ENCODE data around the gene RCSD1.

RCSD1 gene

DNA sequence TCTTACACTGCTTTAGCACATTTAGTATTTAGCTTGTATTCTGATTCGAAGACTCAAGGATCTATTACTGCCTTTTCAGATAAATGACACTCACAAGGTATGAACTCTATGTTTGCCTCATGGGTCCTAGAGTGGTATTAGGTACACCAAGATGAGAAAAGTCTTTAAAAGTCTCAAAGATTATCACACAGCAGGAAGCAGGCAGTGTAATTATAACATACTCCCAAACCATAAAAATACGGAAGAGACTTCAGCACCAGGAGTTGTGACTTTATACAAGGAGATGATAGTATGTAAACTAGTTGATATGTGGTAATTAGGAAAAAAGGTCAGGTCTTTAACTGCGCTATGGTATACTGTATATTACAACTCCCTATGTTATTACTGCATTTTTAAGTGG lies 11.2 kb upstream of the RCSD1 start:
- no peak for DNase-seq

- no peak for DNase-seq
Measured at GRCh38 chr1:167620002-167620401, 10.0 kb upstream of the RCSD1 start.

- DNase-seq, result no peak
Measured at GRCh38 chr1:167621780-167622313, 8.2 kb upstream of the RCSD1 start.

GRCh38 chr1:167623951-167624350 lies 6.1 kb upstream of the RCSD1 start:
- no peak for DNase-seq

DNA sequence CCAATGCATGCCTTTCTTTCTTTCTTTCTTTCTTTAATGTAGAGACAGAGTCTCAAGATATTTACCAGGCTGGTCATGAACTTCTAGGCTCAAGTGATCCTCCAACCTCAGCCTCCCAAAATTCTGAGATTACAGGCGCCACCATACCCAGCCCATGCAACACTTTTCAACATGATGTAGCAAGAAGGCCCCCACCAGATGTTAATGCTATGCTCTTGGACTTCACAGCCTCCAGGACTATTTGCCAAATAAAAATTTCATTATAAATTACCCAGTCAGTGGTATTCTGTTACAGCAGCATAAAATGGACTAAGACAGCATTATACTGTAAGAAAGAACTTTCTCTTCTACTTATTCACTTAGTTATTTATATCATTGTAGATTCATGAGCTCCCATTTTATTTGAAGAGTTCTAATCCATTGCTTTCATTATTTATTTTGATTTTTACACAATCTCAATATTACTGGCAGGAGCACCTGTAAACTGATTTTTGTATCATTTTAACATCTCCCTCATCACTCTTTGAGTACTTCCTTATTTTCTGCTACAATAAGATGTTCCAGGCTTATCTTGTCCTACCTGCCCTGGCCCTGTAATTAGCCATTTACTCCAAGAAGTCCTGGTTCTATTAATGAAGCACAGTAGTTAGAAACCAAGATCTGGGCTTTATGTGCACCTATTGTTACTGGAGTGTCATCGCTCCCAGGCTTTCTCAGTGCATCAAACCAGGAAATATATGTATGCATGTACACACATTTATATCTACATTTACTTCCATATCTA lies 4.8 kb upstream of the RCSD1 start:
- DNase-seq, result no peak

DNA sequence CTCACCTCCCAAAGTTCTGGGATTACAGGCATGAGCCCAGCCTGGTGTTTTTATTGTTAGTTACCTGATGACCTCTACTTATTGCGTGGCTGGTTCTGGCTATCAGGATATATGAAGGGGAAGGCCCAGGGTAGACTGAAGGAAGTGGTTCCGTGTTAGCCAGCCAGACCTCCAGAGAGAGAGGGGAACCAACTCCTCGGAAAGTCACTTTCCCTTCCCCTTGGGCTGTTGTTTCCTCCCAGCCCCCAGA lies 2.5 kb upstream of the RCSD1 start:
- DNase-seq, result no peak

DNA sequence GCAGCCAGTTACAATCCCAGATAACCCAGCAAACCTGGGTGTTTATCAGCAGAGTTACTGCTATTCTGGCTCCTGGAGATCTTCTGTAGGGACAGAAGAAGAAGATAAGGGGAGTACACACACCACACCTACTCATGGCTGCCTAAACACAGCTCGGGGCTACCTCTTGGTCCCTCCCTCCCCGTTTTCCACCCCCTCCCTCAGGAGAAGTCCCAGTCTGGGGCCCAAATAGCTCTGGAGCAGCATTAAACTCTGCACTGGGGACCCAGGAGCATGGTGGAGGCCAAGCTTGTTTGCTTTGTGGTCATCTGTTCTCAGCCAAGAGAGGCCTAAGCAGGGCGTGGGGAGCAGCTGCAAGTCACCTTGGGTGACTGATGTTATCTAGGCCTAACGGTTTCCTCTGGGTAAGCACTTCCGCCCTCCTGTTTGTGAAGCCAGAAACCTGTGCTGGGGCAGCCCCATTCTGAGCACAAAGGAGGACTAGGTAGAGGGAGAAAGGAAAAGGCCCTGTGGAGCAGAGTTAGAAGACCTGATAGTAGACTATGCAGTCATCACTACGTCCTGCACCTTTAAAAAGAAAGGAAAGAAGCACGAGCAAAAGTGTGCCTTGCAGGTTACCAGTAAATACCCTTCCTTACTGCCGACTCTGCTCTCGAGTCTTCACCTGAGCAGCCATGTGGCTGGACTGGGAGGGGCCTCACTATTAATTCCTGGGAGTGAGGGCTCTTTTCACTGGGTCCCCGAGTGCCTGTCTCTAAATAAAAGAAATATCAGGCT lies 2.0 kb upstream of the RCSD1 start:
- DNase-seq, result no peak

- no peak for DNase-seq
Measured at GRCh38 chr1:167628741-167629515, 1.1 kb upstream of the RCSD1 start.

- DNase-seq, result no peak
Measured at GRCh38 chr1:167630568-167631385, 745 bp downstream of the RCSD1 start.

DNA sequence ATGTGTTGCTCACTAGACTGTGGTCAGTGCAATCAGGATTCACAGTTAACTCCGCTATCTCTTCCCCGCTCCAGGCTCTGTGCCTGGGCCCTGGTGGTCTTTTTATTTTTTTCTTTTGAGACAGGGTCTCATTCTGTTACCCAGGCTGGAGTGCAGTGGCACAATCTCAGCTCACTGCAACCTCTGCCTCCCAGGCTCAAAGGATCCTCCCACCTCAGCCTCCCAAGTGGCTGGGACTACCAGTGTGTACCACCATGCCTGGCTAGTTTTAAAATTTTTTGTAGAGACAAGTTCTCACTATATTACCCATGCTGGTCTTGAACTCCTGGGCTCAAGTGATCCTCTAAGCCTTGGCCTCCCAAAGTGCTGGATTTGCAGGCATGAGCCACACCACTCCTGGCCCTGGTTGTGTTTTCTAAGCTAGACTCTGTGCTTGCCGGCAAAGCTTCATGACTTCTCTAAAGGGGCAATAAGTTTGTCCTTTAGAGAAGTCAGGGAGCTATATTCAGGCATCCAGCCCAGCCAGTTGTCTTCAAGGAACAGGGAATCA lies 1.4 kb downstream of the RCSD1 start:
- no peak for DNase-seq

GRCh38 chr1:167631936-167632614 lies 2.0 kb downstream of the RCSD1 start:
- no peak for DNase-seq

- DNase-seq, result no peak
Measured at GRCh38 chr1:167633258-167633944, 3.4 kb downstream of the RCSD1 start.

GRCh38 chr1:167634435-167634834 lies 4.4 kb downstream of the RCSD1 start:
- DNase-seq, result no peak

DNA sequence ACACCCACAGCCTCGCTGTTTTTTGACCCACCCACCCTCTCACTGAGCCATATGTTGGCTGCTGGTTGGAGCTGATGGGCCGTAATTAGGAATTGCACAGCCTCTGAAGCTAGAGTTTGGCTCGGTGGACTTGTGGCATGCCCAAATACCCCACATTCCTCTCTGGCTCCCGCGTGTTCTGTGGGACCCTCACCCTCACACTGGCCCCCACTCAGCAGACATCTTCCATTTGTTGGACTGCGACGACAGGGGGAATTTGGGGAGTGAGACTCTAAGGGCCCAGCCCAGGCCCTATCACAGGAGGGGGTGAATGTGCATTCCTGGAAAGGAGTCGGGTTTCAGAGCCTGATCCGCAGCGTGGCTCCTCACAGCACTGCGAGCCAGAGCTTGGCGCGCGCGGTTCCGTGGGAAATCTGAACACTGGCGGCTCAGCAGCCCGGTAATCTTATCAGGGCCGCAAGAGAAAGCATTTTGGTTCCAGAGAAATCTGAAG lies 5.2 kb downstream of the RCSD1 start:
- no peak for DNase-seq

DNA sequence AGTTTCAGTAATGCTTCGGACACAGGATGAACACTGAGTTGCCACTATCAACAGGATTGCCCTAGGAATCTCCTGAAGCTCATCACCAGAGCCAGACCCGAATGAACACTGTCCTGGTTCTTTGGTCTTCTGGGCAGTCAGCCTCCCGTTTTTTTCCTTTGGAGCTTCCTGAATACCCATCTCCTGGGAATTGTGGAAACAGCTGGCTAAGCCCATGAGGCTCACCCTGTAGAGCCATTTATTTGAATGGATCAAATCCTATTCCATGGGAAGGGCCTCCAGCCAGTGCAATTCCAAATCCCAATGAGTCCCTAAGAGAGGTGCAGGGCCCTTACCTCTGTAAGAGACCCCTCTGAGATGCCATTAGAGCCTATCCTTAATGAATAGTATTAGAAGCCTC lies 5.9 kb downstream of the RCSD1 start:
- DNase-seq, result no peak

DNA sequence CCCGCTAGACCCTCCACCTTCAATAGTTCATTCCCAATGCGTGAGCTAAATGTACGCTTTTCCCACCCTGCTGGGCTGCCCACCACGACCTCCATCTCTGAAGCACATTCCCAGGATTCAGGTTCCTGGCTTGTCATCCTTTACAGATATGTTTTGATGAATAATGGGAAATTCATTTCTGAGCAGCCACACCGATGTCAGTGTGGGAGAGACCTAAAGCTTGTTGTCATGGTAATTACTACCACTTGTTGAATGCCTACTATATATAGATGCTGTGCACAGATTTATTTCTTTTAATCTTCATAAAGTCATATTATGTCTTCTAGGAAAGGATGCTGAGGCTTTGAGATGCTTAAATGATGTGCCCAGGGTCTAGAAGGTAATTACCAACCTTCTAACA lies 8.0 kb downstream of the RCSD1 start:
- no peak for DNase-seq

DNA sequence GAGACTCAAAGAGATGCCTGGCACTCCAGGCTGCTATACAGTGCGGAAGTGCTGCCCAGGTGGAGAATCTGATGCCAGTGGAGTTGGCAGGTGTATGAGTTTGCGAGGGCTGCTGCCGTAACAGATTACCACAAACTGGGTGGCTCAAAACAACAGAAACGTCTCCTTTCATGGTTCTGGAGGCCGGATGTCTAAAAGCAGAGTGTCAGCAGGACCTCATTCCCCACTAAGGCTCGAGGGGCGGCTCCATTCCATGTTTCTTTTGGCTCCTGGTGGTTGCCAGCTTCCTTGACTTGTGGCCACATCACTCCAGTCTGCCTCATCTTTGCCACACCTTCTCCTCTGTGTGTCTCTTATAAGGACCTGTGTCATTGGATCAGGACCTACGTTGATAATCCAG lies 10.0 kb downstream of the RCSD1 start:
- DNase-seq, result no peak

GRCh38 chr1:167641786-167642500 lies 11.9 kb downstream of the RCSD1 start:
- no peak for DNase-seq

DNA sequence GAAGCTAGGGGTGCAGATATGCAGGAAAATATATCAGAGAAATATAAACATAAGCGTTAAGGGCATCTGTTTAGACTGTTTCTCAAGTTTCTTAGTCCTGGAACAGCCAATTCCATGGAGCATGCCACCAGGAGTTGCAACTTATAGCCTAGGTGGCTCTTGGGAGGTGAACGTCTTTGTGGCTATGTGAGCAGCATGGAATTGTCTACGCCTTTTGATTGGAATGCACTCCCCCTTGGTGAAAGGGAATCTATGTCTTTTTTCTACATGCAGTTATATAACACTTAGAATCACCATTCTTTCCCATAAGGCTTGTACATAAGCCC lies 12.4 kb downstream of the RCSD1 start:
- no peak for DNase-seq

GRCh38 chr1:167643441-167643840 lies 13.4 kb downstream of the RCSD1 start:
- DNase-seq, result no peak

GRCh38 chr1:167644551-167644950 lies 14.5 kb downstream of the RCSD1 start:
- no peak for DNase-seq
